ENCODE results near the gene RAB37.

Gene RAB37

DNA sequence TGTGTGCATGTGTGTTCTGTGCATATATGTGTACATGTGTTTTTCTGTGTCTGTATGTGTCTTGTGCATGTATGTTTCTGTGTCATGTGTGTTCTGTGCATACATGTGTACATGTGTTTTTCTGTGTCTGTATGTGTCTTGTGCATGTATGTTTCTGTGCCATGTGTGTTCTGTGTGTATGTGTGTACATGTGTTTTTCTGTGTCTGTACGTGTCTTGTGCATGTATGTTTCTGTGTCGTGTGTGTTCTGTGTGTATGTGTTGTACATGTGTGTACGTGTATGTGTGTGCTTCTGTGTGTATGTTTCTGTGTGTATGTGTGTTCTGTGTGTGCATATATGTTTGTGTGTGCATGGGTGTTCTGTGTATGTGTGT, 8.4 kb upstream of the RAB37 start:
- DNase-seq: no peak

DNA sequence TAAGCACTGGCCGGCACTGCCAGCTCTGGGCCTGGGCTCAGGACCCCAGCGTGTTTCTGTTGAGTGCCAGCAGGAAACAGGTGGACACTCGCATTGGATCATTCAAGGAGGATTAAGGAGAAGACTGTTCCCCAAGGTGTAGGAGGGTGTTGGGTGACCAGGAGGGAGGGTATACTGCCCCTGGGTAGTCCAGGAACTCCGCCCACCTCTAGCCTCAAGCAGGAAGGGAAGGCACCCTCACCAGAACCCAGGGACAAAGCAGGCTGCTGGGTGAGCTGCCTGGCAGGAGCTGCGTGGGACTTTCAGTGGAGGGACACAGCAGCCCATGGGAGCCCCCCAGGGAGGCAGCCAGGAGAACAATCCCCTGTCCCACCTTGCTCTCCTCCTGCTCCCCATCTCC, 7.7 kb upstream of the RAB37 start:
- no peak for DNase-seq

DNA sequence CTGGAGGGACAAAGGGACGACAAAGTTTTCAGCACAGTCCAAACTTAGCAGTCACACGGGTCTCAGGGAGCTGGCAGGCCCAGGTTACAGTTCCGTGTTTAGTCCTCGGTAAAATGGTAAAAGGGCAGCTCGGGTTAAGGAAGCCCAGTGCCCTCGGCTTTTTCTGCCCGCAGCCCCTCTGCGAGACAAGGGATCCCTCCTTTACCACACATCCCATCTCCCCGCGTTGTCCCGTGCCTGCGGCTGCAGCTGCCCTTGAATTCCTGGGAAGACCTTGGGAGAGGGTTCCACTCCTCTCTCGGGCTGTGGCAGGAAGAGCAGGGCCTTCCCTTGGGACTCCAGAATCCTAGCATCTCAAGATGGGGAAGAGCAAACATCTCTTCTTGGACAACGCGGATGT, 7.2 kb upstream of the RAB37 start:
- DNase-seq: no peak

DNA sequence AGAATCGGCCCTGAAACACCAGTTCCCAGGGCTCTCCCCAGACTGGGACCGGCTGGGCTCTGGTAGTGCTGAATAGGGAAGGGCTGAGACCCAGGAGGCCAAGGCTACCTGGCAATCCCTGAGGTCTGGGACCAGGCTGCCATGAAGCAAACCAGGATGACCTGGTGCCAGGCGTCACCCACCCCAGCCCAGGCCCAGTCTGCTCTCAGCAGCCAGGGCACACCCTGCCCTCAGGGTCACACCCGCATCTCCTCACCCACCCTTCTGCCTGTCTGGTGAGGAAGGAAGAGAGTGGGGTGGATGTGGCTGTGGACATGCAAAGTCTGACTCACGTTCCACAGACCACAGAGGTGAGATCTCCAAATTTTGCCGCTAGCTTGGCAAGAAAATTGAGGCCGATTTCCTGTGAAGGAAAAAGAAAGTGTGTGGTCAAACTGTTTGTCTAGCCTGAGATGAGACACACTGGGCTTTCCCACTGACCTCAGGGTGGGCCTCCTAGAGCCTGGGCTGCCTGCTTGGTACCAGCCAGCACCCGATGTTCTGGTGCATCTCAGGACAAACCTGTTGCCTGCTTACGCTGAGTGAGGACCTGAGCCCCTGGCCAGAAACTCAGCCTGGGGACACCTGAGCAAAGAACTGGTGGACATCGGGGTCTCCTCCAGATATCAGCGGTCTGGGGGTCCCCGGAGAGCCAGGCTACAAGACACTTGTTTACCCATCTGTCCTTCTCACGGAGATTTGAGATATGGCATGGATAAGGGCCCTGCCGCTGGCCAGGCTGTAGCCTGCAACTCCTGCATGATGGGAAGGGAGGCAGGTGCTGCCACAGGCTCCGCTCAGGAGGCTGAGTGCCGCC, 6.3 kb upstream of the RAB37 start:
- DNase-seq: no peak

DNA sequence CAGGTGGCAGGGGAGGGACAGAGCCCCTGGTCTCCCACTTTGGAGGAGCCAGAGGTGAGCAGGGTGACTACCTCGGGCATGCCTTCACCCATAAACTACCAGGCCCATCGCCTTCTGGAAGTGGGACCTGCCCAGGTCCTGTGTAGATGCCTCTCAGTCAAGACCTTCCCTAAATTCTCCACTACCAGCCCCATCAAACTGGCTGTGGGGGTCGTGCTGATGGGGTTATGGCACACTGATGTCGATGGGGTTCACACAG, 5.8 kb upstream of the RAB37 start:
- DNase-seq: no peak

DNA sequence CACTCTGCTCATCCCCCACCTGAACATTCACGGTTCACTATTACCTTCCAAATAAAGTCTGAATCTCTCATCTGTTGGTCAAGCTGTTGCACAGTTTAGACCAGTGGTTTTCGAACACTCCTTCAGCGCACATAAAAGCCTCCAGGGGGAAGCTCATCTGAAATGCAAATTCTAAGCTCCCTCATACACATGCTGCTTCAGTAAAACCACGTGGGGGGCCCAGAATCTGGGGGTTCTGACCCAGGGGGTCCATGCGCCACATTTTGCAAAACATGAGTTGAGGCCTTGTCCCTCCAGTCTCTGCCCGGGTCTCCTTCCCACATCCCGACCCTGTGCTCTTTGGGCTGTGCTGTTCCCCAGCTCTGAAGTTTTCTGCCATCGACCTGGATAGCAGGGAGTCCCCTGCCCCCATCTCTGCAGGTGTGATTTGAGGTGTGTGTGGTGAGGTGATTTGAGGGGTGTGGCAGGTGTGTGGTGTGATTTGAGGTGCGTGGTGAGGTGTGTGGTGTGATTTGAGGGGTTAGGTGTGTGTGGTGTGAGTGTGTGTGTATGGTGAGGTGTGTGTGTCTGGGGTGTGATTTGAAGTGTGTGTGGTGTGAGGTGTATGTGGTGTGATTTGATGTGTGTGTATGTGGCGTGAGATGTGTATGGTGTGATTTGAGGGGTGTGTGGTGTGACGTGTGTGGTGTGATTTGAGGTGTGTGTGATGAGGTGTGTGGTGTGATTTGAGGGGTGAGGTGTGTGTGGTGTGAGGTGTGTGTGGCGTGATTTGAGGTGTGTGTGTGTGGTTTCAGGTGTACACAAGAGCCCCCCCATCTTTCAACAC, 4.8 kb upstream of the RAB37 start:
- DNase-seq: no peak

DNA sequence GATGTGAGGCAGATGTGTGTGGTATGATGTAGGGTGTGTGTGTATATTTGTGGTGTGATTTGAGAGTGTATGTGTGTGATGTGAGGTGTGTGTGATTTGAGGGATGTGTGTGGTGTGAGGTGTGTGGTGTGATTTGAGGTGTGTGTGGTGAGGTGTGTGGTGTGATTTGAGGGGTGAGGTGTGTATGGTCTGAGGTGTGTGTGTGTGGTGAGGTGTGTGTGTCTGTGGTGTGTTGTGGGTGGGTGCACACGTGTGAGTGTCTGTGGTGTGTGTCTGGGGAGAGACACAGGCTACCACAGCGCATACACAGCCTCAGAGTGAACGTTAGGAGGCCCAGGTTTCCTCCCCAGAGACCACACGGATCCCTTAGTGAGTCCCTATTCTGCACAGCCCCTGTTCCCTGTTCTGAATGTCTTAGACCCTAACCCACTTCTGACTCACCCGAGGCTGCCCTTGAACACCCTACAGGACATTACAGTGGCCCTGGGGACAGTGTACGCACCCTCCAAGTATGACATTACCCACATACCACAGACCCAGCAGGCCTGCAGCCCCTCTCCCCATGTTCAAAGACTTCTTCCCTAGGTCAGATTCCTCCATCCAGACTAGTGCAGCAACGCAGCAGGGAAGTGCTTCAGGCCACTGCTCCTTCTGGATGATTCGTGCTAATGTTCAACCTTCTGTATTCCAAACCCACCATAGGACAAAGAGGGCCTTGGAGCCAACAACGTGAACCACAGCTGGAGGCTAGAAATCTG, 3.5 kb upstream of the RAB37 start:
- DNase-seq: no peak

DNA sequence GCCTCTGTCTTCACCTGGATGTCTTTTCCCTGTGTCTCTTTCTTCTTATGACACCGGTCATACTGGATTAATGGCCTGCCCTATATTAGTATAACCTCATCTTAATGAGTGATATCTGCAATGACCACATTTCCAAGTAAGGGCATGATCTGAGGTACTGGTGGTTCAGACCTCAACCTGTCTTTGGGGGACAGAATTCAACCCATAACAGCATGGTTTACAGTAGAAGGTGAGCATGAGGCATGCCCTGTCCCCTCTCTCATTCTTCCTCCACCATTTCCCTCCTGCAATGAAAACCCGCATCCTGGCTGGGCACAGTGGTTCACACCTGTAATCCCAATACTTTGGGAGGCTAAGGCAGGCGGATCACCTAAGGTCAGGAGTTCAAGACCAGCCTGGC, 2.8 kb upstream of the RAB37 start:
- no peak for DNase-seq

DNA sequence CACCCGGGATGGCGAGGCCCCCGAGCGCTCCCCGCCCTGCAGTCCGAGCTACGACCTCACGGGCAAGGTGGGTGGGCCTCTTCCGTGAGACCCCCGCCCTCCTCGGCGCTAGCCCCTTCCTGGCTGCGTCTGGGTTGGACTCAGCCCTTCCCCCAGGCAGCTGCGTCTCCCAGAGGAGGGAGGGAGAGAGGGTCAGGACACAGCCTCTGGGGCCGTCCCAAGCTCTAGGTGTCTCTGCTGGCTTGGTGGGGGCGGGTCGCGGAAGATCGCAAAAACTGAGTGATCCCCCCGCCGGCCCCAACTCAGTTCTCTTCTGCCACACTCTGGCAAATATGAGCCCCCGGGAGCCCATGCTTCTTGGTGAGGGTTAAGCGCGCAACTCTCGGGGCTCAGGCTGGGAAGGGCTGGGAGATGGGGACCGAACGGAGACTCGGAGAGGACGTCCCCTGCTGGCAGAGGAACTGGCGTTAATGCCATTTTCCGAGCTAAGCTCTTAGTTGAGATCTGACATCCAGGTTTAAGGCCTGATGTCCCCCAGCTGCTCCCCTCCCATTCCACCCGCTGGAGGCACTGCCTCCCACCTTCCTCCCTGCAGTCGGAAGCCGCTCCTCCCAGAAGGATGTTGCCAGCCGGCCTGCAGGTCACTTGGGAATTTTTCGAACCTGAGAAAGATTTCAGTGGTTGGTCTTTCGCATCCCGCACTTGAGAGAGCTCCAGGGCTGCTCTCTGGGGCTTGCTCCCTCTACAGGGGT, 419 bp downstream of the RAB37 start:
- DNase-seq: no peak

DNA sequence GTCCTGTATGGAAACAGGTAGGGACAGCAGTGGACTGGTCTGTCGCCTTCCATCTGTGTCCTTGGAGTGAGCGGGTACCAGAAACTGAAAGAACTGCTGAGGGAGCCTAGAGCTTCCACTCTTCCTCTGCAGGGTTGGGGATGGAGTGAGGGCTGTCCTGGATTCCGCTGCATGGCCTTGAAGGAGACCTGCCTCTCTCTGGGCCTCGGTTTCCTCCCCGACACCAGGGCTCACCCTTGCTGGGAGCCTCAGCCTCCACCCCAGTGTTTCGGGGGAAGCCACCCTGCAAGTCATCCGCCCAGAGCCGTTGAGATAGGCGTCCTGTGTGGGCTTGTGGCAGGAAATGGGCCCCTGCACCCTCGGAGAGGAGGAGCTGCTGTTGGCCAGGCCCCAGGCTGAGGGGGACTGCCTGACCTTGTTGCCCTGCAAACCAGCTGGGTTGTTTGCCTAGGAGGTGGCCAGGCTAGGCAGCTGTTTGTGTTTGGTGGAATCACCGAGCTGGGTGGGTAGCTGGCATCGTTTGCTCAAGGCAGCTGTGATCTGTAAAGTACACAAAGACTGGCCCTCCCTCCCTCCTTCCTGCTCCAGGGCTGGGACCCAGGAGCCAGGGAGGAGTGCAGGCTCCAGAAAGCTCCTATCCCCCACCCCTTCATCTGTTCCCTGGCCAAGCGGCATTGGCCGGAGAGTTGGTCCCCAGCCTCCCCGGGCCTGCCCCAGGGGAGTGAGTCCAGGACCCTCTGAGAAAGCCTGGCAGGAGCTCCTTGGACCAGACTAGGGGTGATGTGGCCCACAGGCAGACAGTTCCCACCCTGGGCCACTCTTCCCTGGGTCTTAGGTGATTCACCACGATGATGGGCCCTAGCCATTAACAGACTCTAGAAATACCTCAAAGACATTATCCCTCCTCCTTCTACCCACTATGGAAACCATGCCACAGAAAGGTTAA, 1.3 kb downstream of the RAB37 start:
- no peak for DNase-seq

DNA sequence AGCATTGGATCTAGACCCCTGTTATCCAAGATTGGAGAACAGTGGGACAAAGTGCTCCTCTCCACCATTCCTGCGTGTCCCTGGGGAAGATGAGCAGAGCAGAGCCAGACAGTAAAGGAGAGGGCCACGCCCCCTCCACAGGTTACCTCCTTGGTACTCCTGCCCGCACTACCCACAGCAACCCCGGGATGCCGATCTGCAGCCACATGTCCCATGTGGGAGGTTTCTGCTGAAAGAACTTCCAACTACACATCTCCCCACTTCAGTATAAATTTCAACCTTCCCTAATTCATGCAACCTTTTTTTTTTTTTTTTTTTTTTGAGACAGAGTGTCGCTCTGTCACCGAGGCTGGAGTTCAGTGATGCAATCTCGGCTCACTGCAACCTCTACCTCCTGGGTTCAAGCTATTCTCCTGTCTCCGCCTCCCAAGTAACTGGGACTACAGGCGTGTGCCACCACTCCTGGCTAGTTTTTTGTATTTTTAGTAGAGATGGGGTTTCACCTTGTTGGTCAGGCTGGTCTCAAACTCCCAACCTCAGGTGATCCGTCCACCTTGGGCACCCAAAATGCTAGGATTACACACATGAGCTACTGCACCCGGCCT, 2.3 kb downstream of the RAB37 start:
- DNase-seq: no peak

DNA sequence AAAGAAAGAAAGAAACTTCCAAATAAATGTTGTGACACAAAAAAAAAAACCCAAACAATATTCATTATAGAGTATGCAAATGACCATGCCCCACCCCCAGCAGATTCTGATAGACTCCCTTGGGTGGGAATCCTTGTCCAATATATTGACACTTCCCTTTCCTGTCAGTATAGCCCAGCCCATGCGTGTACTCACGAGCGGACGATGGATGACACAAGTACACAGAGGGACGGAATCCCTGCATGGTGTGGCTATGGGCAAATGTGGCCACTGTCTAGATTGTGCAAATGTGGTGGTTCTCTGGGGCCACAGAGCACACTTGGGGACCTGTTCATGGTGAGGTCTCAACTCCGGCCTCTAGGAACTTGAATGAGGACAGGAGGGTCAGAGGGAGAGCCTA, 3.1 kb downstream of the RAB37 start:
- no peak for DNase-seq

DNA sequence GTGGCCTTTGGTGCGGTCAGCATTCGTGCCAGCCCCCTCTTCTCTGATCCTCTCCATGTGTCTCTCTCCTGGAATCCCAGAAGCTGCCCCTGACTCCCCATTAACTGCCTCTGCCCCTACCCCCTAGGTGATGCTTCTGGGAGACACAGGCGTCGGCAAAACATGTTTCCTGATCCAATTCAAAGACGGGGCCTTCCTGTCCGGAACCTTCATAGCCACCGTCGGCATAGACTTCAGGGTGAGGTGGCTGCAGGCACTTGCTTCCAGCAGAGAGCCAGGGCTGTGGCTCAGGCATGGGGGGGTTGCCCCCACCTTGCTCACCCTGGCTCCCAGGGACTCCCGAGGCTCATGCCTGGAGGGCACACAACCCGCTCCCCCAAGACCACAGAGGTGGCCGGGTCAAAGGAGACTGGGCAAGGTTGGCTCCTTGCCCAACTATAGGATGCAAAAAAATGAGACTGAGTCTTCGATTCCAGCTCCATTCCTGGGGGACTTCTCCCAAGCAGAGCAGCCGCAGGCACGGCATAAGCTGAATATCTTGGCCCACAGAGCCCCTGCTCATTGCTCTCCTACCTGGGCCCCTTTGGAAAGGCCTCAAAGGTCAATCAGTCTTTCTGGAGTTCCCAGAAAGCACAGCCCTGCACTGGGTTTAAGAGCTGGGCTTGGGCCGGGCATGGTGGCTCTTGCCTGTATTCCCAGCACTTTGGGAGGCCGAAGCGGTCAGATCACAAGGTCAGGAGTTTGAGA, 3.8 kb downstream of the RAB37 start:
- DNase-seq: no peak

DNA sequence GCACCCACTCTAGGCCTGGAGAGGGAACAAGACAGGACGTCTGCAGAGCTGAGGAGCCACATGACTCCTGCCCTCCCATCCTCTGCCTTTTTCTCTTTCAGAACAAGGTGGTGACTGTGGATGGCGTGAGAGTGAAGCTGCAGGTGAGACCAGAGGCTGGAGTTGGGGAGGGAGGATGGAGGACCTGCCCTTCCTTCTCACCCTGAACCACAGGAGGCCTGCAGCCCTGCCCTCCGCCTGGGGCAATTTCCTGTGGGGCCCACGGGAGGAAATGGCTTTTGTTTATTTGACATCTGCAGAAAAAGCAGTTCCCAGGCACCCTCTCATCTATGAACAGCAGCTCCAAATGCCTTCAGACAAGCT, 5.1 kb downstream of the RAB37 start:
- no peak for DNase-seq

DNA sequence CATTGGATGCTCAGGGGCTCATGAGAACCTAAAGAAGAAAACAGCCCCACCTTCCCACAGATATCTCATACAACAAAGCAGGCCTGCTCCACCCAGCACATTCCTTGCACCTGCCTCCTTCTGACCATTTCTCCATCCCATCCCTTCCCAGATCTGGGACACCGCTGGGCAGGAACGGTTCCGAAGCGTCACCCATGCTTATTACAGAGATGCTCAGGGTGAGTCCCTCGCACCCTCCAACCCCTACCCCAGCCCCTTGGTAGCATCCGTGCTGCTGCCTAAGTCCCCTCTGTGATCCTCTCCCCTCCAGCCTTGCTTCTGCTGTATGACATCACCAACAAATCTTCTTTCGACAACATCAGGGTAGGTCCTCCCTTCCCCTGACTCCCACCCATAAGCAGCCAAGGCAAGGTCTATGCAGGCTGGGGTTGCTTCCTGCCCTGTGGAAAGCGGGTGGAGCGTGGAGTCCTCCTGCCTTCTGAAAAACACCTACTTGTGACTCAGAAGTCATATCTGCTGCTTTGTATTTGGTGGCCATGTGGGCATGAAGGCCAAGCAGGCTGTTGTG, 6.0 kb downstream of the RAB37 start:
- DNase-seq: no peak

DNA sequence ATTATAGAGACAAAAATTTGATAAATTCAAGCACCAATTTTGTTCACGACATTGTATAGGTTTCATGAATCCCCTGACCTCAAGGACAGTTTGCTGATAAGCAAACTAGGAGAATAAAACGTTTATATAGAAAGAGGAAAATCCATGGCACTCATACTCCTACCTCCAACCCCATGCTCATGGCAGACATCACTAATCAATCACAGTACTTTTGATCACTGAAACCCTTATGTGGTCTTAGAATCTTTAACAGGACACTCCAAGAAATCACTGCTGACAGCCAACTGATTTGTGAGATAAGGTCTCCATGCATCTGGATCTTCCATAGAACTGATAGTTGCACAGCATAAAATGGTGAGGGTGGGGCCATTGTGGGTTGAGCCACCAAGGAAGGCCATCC, 6.7 kb downstream of the RAB37 start:
- DNase-seq: no peak

DNA sequence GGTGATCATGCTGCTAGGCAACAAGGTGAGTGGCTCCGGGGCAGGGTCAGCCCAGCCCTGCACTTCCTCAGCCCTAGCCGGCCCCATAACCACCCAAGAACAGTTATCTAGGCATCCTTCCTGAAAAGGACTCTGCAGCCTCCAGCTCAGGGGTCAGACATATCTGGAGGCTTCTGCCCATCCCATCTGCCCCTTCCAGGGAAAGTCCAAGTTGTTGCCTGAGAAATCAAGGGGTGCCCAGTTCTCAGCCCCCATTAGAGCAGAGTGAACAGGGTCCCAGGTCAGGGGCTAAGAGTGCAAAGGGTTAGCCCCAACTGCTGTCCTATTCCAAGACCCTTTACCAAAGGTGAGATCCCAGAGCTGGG, 7.3 kb downstream of the RAB37 start:
- DNase-seq: no peak

DNA sequence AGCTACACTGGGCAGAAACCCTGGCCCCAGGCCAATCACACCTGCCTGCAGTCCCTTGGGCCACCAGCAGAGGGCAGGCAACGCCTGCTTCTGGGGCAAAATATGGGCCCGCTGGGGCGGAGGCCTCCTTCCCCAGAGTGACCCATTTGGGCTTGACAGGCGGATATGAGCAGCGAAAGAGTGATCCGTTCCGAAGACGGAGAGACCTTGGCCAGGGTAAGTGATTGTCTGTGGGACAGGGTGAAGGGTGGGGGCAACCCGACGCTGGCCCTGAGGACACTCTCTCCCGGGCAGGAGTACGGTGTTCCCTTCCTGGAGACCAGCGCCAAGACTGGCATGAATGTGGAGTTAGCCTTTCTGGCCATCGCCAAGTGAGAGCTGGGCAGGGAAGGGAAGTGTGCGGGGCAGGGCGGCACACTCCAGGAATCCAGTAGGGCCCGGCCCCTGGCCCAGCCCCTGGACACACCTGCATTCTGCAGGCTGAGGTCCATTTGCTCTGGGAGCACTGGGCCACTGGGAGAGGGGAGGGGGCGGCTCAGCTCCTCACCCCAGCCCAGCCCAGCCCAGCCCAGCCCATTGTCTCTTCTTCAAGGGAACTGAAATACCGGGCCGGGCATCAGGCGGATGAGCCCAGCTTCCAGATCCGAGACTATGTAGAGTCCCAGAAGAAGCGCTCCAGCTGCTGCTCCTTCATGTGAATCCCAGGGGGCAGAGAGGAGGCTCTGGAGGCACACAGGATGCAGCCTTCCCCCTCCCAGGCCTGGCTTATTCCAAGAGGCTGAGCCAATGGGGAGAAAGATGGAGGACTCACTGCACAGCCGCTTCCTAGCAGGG, 7.9 kb downstream of the RAB37 start:
- peak; percentile 18 for DNase-seq

DNA sequence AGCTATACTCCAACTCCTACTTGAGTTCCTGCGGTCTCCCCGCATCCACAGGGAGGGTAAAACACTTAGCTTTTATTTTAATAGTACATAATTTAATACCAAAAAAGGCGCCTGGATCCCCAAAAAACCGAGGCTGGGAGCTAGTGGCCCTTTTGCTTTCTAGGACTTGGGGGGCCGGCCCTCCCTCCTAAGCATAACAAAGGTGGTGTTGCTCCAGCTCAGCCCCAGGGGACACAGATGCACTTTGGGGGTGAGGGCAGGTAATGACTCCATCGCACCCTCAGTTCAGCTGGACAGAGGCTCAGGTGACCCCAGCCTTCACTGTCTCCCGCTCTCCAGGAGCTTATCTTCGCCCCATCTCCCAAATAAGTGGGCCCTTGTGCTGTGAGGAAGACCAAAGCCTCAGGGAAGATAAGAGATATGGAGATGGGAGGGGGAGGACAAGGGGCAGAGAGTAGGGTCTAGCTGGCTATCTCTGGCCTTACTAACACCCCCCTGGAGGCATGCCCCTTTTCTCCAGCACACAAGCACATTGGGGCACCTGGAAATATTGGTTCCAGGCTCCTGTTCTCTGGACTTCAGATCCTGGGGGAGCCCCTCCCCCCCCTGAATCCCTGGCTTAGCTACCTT, 8.6 kb downstream of the RAB37 start:
- no peak for DNase-seq
